HUES64 (cell line): ENCODE measurements around the gene A3GALT2.

ENCODE experiments used
- H3K27ac ChIP-seq: 2 replicates; pipeline ENCODE4 v1.7.0; 2013; ENCODE audit warnings: low read depth, low read length, inconsistent platforms
- H3K27me3 ChIP-seq: 2 replicates; pipeline ENCODE4 v1.6.1; 2013; ENCODE audit warnings: mild to moderate bottlenecking, low read length; ENCODE audit not compliant: insufficient read depth
- H3K36me3 ChIP-seq: 2 replicates; pipeline ENCODE4 v1.6.1; 2013; ENCODE audit warnings: mild to moderate bottlenecking, low read length; ENCODE audit not compliant: insufficient read depth
- H3K4me1 ChIP-seq: 2 replicates; pipeline ENCODE4 v1.6.1; 2013; ENCODE audit warnings: mild to moderate bottlenecking, low read length, moderate library complexity; ENCODE audit not compliant: insufficient read depth
- H3K4me3 ChIP-seq: 2 replicates; pipeline ENCODE4 v1.5.1; 2013; ENCODE audit warnings: mild to moderate bottlenecking, low read length, moderate library complexity
- H3K9ac ChIP-seq: 2 replicates; pipeline ENCODE4 v1.6.1; 2013; ENCODE audit warnings: mild to moderate bottlenecking, low read depth, low read length
- H3K9me3 ChIP-seq: 2 replicates; pipeline ENCODE4 v1.6.1; 2013; ENCODE audit warnings: low read depth, low read length; ENCODE audit not compliant: insufficient read depth
- WGBS: fragments of 150-250, 120-280 bp; methylation state at CpG from one replicate; pipeline ENCODE4 v1.1.7; 2013; ENCODE audit warnings: missing lambda C conversion rate; 5-methylcytosine and 5-hydroxymethylcytosine counted together

The A3GALT2 gene

GRCh38 chr1:33350611-33351280 lies 29.8 kb upstream of the A3GALT2 start:
- Histone ChIP-seq H3K36me3 (no peaks in the 10 kb centered on the region), H3K27me3 (peaks cover 76% of the 10 kb centered on the region), H3K4me3 (peak overlapping the region; percentile 64), H3K4me1 (peaks cover 29% of the 10 kb centered on the region), H3K9me3 (no peaks in the 10 kb centered on the region), H3K27ac (no peak overlapping the region), H3K9ac (peak overlapping the region; percentile 77)
- WGBS = 48% methylated on average over 6 of the region's 6 CpGs

- under 1% methylated on average over 104 of the region's 104 CpGs for WGBS
- no peaks in the 10 kb centered on the region; the same call in 1 of the 2 replicates for H3K36me3 ChIP-seq
- H3K27ac ChIP-seq = no peak overlapping the region
- H3K9ac ChIP-seq = peak overlapping the region; percentile 82
- H3K4me3 ChIP-seq = peak overlapping the region; percentile 64
- no peaks in the 10 kb centered on the region for H3K9me3 ChIP-seq
- H3K27me3 ChIP-seq = peaks cover 76% of the 10 kb centered on the region
- H3K4me1 ChIP-seq = peaks cover 32% of the 10 kb centered on the region
These were observed 29.1 kb upstream of the A3GALT2 start for GRCh38 chr1:33349778-33350610.

- Histone ChIP-seq H3K4me1 (peaks cover 32% of the 10 kb centered on the region), H3K27ac (no peak overlapping the region), H3K36me3 (no peaks in the 10 kb centered on the region; the same call in 1 of the 2 replicates), H3K4me3 (peak overlapping the region; percentile 53), H3K9me3 (no peaks in the 10 kb centered on the region), H3K9ac (peak overlapping the region; percentile 82), H3K27me3 (peaks cover 71% of the 10 kb centered on the region)
- under 1% methylated on average over 77 of the region's 78 CpGs for WGBS
These were observed 28.3 kb upstream of the A3GALT2 start for GRCh38 chr1:33349081-33349759.

GRCh38 chr1:33348676-33349080 lies 27.8 kb upstream of the A3GALT2 start:
- Histone ChIP-seq H3K9ac (peak overlapping the region; percentile 82; the same call in 1 of the 2 replicates), H3K4me3 (peak overlapping the region; percentile 53), H3K4me1 (peaks cover 38% of the 10 kb centered on the region), H3K27ac (no peak overlapping the region), H3K9me3 (no peaks in the 10 kb centered on the region), H3K27me3 (peaks cover 70% of the 10 kb centered on the region), H3K36me3 (no peaks in the 10 kb centered on the region; the same call in 1 of the 2 replicates)
- WGBS = 9% methylated on average over 11 of the region's 11 CpGs

GRCh38 chr1:33348194-33348593 lies 27.3 kb upstream of the A3GALT2 start:
- Histone ChIP-seq H3K4me3 (peak overlapping the region; percentile 53), H3K27me3 (peaks cover 65% of the 10 kb centered on the region), H3K9ac (no peak overlapping the region), H3K4me1 (peaks cover 41% of the 10 kb centered on the region), H3K27ac (no peak overlapping the region), H3K9me3 (no peaks in the 10 kb centered on the region), H3K36me3 (no peaks in the 10 kb centered on the region; the same call in 1 of the 2 replicates)
- WGBS = 48% methylated on average over 2 of the region's 2 CpGs

GRCh38 chr1:33347650-33347992 lies 26.7 kb upstream of the A3GALT2 start:
- peaks cover 46% of the 10 kb centered on the region for H3K4me1 ChIP-seq
- no peaks in the 10 kb centered on the region for H3K9me3 ChIP-seq
- H3K27ac ChIP-seq = no peak overlapping the region
- no peak overlapping the region for H3K9ac ChIP-seq
- H3K36me3 ChIP-seq = no peaks in the 10 kb centered on the region; the same call in 1 of the 2 replicates
- H3K4me3 ChIP-seq = peak overlapping the region; percentile 53; the same call in 1 of the 2 replicates
- peaks cover 59% of the 10 kb centered on the region for H3K27me3 ChIP-seq
- 65% methylated on average over 5 of the region's 5 CpGs for WGBS

GRCh38 chr1:33346927-33347649 lies 26.2 kb upstream of the A3GALT2 start:
- 58% methylated on average over 2 of the region's 2 CpGs for WGBS
- Histone ChIP-seq H3K9me3 (no peaks in the 10 kb centered on the region), H3K36me3 (no peaks in the 10 kb centered on the region; the same call in 1 of the 2 replicates), H3K27me3 (peaks cover 54% of the 10 kb centered on the region), H3K27ac (no peak overlapping the region), H3K9ac (no peak overlapping the region), H3K4me3 (peak overlapping the region; percentile 53; the same call in 1 of the 2 replicates), H3K4me1 (peaks cover 51% of the 10 kb centered on the region)

GRCh38 chr1:33346533-33346926 lies 25.6 kb upstream of the A3GALT2 start:
- 59% methylated on average over 3 of the region's 3 CpGs for WGBS
- Histone ChIP-seq H3K9ac (no peak overlapping the region), H3K4me3 (no peak overlapping the region; the same call in 1 of the 2 replicates), H3K27me3 (peaks cover 49% of the 10 kb centered on the region), H3K4me1 (peaks cover 57% of the 10 kb centered on the region), H3K36me3 (no peaks in the 10 kb centered on the region; the same call in 1 of the 2 replicates), H3K27ac (no peak overlapping the region), H3K9me3 (no peaks in the 10 kb centered on the region)

GRCh38 chr1:33344896-33345560 lies 24.1 kb upstream of the A3GALT2 start:
- 97% methylated on average over 2 of the region's 2 CpGs for WGBS
- Histone ChIP-seq H3K4me1 (peaks cover 67% of the 10 kb centered on the region), H3K27ac (no peak overlapping the region), H3K27me3 (peaks cover 34% of the 10 kb centered on the region), H3K4me3 (no peak overlapping the region), H3K9ac (no peak overlapping the region), H3K36me3 (no peaks in the 10 kb centered on the region; the same call in 1 of the 2 replicates), H3K9me3 (no peaks in the 10 kb centered on the region)

- peaks cover 23% of the 10 kb centered on the region for H3K27me3 ChIP-seq
- H3K36me3 ChIP-seq = no peaks in the 10 kb centered on the region; the same call in 1 of the 2 replicates
- no peaks in the 10 kb centered on the region for H3K9me3 ChIP-seq
- H3K9ac ChIP-seq = no peak overlapping the region
- peaks cover 81% of the 10 kb centered on the region for H3K4me1 ChIP-seq
- H3K27ac ChIP-seq = no peak overlapping the region
- WGBS = 86% methylated on average over 5 of the region's 5 CpGs
- no peak overlapping the region for H3K4me3 ChIP-seq
These were observed 22.6 kb upstream of the A3GALT2 start for GRCh38 chr1:33343539-33343938.
